GM23338 (cell line): ENCODE data around the gene GPR25. TPM values are rescaled to one million over a fixed set of nuclear protein-coding genes. Genes with fewer than 3 reads are reported as not detected.

Experiments
- ATAC-seq: fragments of 200-7000 bp; cut with Tn5 transposase; 3 replicates; pipeline ENCODE4 v1.9.1; 2020
- DNase-seq: peaks from one replicate; pipeline ENCODE4 v3.0.0-alpha.2; 2015; ENCODE audit warnings: low spot score
- H2AFZ ChIP-seq: fragments of 200-600 bp; sonication (generic); 2 replicates; pipeline ENCODE4 v1.8.0; 2016; ENCODE audit warnings: antibody characterized with exemption, mild to moderate bottlenecking, moderate library complexity
- H3F3A ChIP-seq: fragments of 200-600 bp; sonication (generic); replicated peaks from 2 replicates; pipeline ENCODE4 v1.8.0; 2017; ENCODE audit warnings: antibody characterized with exemption, mixed run types, low read depth
- H3K27ac ChIP-seq: fragments of 200-600 bp; sonication (generic); 2 replicates; pipeline ENCODE4 v1.6.1; 2016; ENCODE audit warnings: low read depth
- H3K27me3 ChIP-seq: fragments of 200-600 bp; sonication (generic); 2 replicates; pipeline ENCODE4 v1.8.0; 2016; ENCODE audit warnings: mild to moderate bottlenecking, mixed run types, moderate library complexity; ENCODE audit not compliant: insufficient read depth
- H3K36me3 ChIP-seq: fragments of 200-600 bp; sonication (generic); 2 replicates; pipeline ENCODE4 v1.8.0; 2016; ENCODE audit warnings: mild to moderate bottlenecking; ENCODE audit not compliant: insufficient read depth
- H3K4me1 ChIP-seq: fragments of 200-600 bp; sonication (generic); 2 replicates; pipeline ENCODE4 v1.8.0; 2016; ENCODE audit warnings: mild to moderate bottlenecking, moderate library complexity; ENCODE audit not compliant: insufficient read depth
- H3K4me2 ChIP-seq: fragments of 200-600 bp; sonication (generic); 2 replicates; pipeline ENCODE4 v1.7.1; 2017; ENCODE audit warnings: mixed run types
- H3K4me3 ChIP-seq: fragments of 200-600 bp; sonication (generic); 2 replicates; pipeline ENCODE4 v1.6.1; 2016; ENCODE audit warnings: mixed run types
- H3K79me2 ChIP-seq: fragments of 200-600 bp; sonication (generic); replicated peaks from 2 replicates; pipeline ENCODE4 v1.8.0; 2017; ENCODE audit warnings: mild to moderate bottlenecking; ENCODE audit not compliant: insufficient read depth
- H3K9me2 ChIP-seq: fragments of 200-600 bp; sonication (generic); 2 replicates; pipeline ENCODE4 v1.8.0; 2017; ENCODE audit not compliant: insufficient read depth
- H4K20me1 ChIP-seq: fragments of 200-600 bp; sonication (generic); replicated peaks from 2 replicates; pipeline ENCODE4 v1.8.0; 2017; ENCODE audit warnings: mild to moderate bottlenecking; ENCODE audit not compliant: insufficient read depth
- H3K27ac Mint-ChIP-seq: 2 replicates; pipeline ENCODE4 v1.8.0; 2020; ENCODE audit warnings: inconsistent platforms, mild to moderate bottlenecking, moderate library complexity, mixed read lengths
- H3K27me3 Mint-ChIP-seq: 3 replicates; pipeline ENCODE4 v1.8.0; 2022; ENCODE audit warnings: low read depth, mild to moderate bottlenecking, moderate library complexity, mixed read lengths, inconsistent platforms; ENCODE audit not compliant: insufficient read depth, poor library complexity
- H3K36me3 Mint-ChIP-seq: 3 replicates; pipeline ENCODE4 v1.8.0; 2021; ENCODE audit warnings: low read depth, mild to moderate bottlenecking, inconsistent platforms, moderate library complexity, mixed read lengths
- H3K4me1 Mint-ChIP-seq: 3 replicates; pipeline ENCODE4 v1.8.0; 2020; ENCODE audit warnings: mild to moderate bottlenecking, inconsistent platforms, mixed read lengths
- H3K4me3 Mint-ChIP-seq: 3 replicates; pipeline ENCODE4 v1.8.0; 2021; ENCODE audit warnings: moderate library complexity, mild to moderate bottlenecking, inconsistent platforms, mixed read lengths
- H3K9me3 Mint-ChIP-seq: 3 replicates; pipeline ENCODE4 v1.8.0; 2020; ENCODE audit warnings: moderate library complexity, mild to moderate bottlenecking, inconsistent platforms, mixed read lengths
- CTCF ChIP-seq, 2 experiments: fragments of 200-600 bp in 1 of 2; sonication (generic) in 1 of 2; conservative IDR thresholded peaks; 2 replicates each; pipeline versions ENCODE4 v1.5.1 to v1.6.1; 2016 to 2017; ENCODE audit warnings: antibody characterized with exemption in 2 of 2, low read depth in 2 of 2, mild to moderate bottlenecking in 2 of 2, moderate library complexity in 1 of 2
- EZH2 ChIP-seq: fragments of 200-600 bp; sonication (generic); IDR thresholded peaks from one replicate; pipeline ENCODE4 v1.8.0; 2017; ENCODE audit warnings: antibody characterized with exemption, mild to moderate bottlenecking, low read depth; ENCODE audit not compliant: unreplicated experiment
- POLR2AphosphoS5 ChIP-seq: IDR thresholded peaks from 2 replicates; pipeline ENCODE4 v1.6.1; 2016; ENCODE audit warnings: antibody characterized with exemption, low read depth
- REST ChIP-seq: IDR thresholded peaks from one replicate; pipeline ENCODE4 v1.6.1; 2018; ENCODE audit warnings: antibody characterized with exemption; ENCODE audit not compliant: unreplicated experiment
- ZNF114 ChIP-seq: fragments of 250-450 bp; sonication (Bioruptor Pico); IDR thresholded peaks from 2 replicates; pipeline ENCODE4 v1.5.0; 2020; ENCODE audit warnings: mild to moderate bottlenecking, moderate library complexity
- ZNF331 ChIP-seq: fragments of 250-450 bp; sonication (Bioruptor Pico); IDR thresholded peaks from 2 replicates; pipeline ENCODE4 v1.5.0; 2020; ENCODE audit warnings: low read depth, mild to moderate bottlenecking, moderate library complexity
- ZNF462 ChIP-seq: fragments of 250-450 bp; sonication (Bioruptor Pico); IDR thresholded peaks from 2 replicates; pipeline ENCODE4 v1.5.0; 2020; ENCODE audit warnings: mild to moderate bottlenecking, moderate library complexity
- polyA plus RNA-seq: library from polyadenylated mRNA; unstranded; fragments of >200 nt; fragmentation: Nextera tagmentation; extraction: Ambion mirVana; gene quantifications from 2 replicates; pipeline ENCODE4 v1.2.1, GENCODE V29; 2016
- total RNA-seq: library from RNA; depleted of rRNA; stranded (reverse); fragments of >200 nt; shearing (Covaris generic); gene quantifications from 2 replicates; pipeline ENCODE4 v1.2.3, GENCODE V29; 2014

Gene GPR25
- total and polyA plus RNA-seq, 2 experiments from 2014 or later, result not detected

- H3K27ac Mint-ChIP-seq, result no peak overlapping the region
- no peak for DNase-seq
- H4K20me1 ChIP-seq, result no peaks in the 10 kb centered on the region; the same call in 1 of the 2 replicates
- H3K4me3 Mint-ChIP-seq, result no peak overlapping the region
- H3K36me3 Mint-ChIP-seq, result no peaks in the 10 kb centered on the region
- TF ChIP-seq ZNF462, result no peak
- no peak for TF ChIP-seq CTCF (conservative IDR thresholded peaks at IDR 0.05; ENCODE audit: low read depth in 2 of 2)
- TF ChIP-seq REST, result no peak
- TF ChIP-seq ZNF331 (CRISPR knock-in tag), result no peak
- no peak for TF ChIP-seq POLR2AphosphoS5
- TF ChIP-seq EZH2, result no peak
- TF ChIP-seq ZNF114 (CRISPR knock-in tag), result no peak
- ATAC-seq, result no peak
- H3K79me2 ChIP-seq, result no peaks in the 10 kb centered on the region
- no peaks in the 10 kb centered on the region for H3K9me2 ChIP-seq
- no peaks in the 10 kb centered on the region for H3K9me3 Mint-ChIP-seq
- H3K27ac ChIP-seq, result no peak overlapping the region
- H3K36me3 ChIP-seq, result no peaks in the 10 kb centered on the region
- H3F3A ChIP-seq, result 0 out of 2 replicates have a peak, but pooled peaks cover 3% of the 10 kb centered on the region
- no peaks in the 10 kb centered on the region for H3K27me3 ChIP-seq
- no peak overlapping the region for H2AFZ ChIP-seq
- peaks cover 10% of the 10 kb centered on the region for H3K27me3 Mint-ChIP-seq
- H3K4me1 ChIP-seq, result peaks cover 25% of the 10 kb centered on the region
- H3K4me2 ChIP-seq, result no peak overlapping the region
- peaks cover 29% of the 10 kb centered on the region for H3K4me1 Mint-ChIP-seq
- no peak overlapping the region for H3K4me3 ChIP-seq
These were observed 10.3 kb downstream of the GPR25 start for GRCh38 chr1:200883118-200883517.
